ENCODE data around the gene FBXW11. TPM values are rescaled to one million over a fixed set of nuclear protein-coding genes. Genes with fewer than 3 reads are reported as not detected.

Gene FBXW11
- total and polyA plus RNA-seq, 4 donors = 7.6 to 87.5 (median 35.2) TPM

GRCh38 chr5:171984748-171985419, 21.6 kb downstream of the FBXW11 start:
- Histone ChIP-seq H3K4me1 (ENCODE audit: control insufficient read depth in 5 of 5, insufficient read depth in 5 of 5, low read length in 5 of 5) (peaks cover 0 to 11% (median 0%) of the 10 kb centered on the region in 5 donors), H3K36me3 (ENCODE audit: control insufficient read depth in 4 of 4, insufficient read depth in 4 of 4, low read length in 4 of 4) (peaks cover 0 to 10% (median 0%) of the 10 kb centered on the region in 4 donors), H3K27me3 (ENCODE audit: control insufficient read depth in 3 of 3, insufficient read depth in 3 of 3, low read length in 2 of 3) (no peaks in the 10 kb centered on the region), H3K9me3 (ENCODE audit: control insufficient read depth in 4 of 4, insufficient read depth in 3 of 4, low read length in 3 of 4) (peaks cover 0 to 3% (median 0%) of the 10 kb centered on the region in 4 donors), H3K4me3 (no peak overlapping the region), H3K27ac (ENCODE audit: low read depth in 1 of 2, low read length in 1 of 2) (no peak overlapping the region), H3K9ac (ENCODE audit: insufficient read depth in 1 of 2, low read length in 2 of 2) (no peak overlapping the region)
- ATAC-seq (ENCODE audit: insufficient read depth, low FRiP score) (no peak), DNase-seq (no peak)
- TF ChIP-seq CTCF (IDR thresholded peaks at IDR 0.05; ENCODE audit: control extremely low read depth, extremely low read depth) = no peak
- WGBS, 2 donors = 90 to 91% methylated on average over 6 of the region's 6 CpGs

GRCh38 chr5:171981847-171982246, 24.6 kb downstream of the FBXW11 start:
- Histone ChIP-seq H3K27ac (ENCODE audit: low read depth in 1 of 2, low read length in 1 of 2) (no peak overlapping the region), H3K36me3 (ENCODE audit: control insufficient read depth in 4 of 4, insufficient read depth in 4 of 4, low read length in 4 of 4) (peaks cover 0 to 6% (median 1%) of the 10 kb centered on the region in 4 donors), H3K9ac (ENCODE audit: insufficient read depth in 1 of 2, low read length in 2 of 2) (no peak overlapping the region), H3K4me3 (no peak overlapping the region), H3K4me1 (ENCODE audit: control insufficient read depth in 5 of 5, insufficient read depth in 5 of 5, low read length in 5 of 5) (peaks cover 0 to 23% (median 0%) of the 10 kb centered on the region in 5 donors), H3K27me3 (ENCODE audit: control insufficient read depth in 3 of 3, insufficient read depth in 3 of 3, low read length in 2 of 3) (no peaks in the 10 kb centered on the region), H3K9me3 (ENCODE audit: control insufficient read depth in 4 of 4, insufficient read depth in 3 of 4, low read length in 3 of 4) (peaks cover 0 to 9% (median 2%) of the 10 kb centered on the region in 4 donors)
- TF ChIP-seq CTCF (IDR thresholded peaks at IDR 0.05; ENCODE audit: control extremely low read depth, extremely low read depth) = no peak
- DNase-seq (no peak), ATAC-seq (ENCODE audit: insufficient read depth, low FRiP score) (no peak)
- 97% methylated on average over 2 of the region's 2 CpGs for WGBS, 2 donors

GRCh38 chr5:171980792-171981191, 25.6 kb downstream of the FBXW11 start:
- Histone ChIP-seq H3K36me3 (ENCODE audit: control insufficient read depth in 4 of 4, insufficient read depth in 4 of 4, low read length in 4 of 4) (peaks cover 0 to 4% (median 1%) of the 10 kb centered on the region in 4 donors), H3K9me3 (ENCODE audit: control insufficient read depth in 4 of 4, insufficient read depth in 3 of 4, low read length in 3 of 4) (peaks cover 0 to 9% (median 2%) of the 10 kb centered on the region in 4 donors), H3K27ac (ENCODE audit: low read depth in 1 of 2, low read length in 1 of 2) (no peak overlapping the region), H3K4me1 (ENCODE audit: control insufficient read depth in 5 of 5, insufficient read depth in 5 of 5, low read length in 5 of 5) (peaks cover 0 to 33% (median 5%) of the 10 kb centered on the region in 5 donors), H3K4me3 (no peak overlapping the region), H3K27me3 (ENCODE audit: control insufficient read depth in 3 of 3, insufficient read depth in 3 of 3, low read length in 2 of 3) (no peaks in the 10 kb centered on the region), H3K9ac (ENCODE audit: insufficient read depth in 1 of 2, low read length in 2 of 2) (no peak overlapping the region)
- no peak for TF ChIP-seq CTCF (IDR thresholded peaks at IDR 0.05; ENCODE audit: control extremely low read depth, extremely low read depth)
- ATAC-seq (ENCODE audit: insufficient read depth, low FRiP score) (no peak), DNase-seq (no peak)
- WGBS, 2 donors = 96% methylated on average over 3 of the region's 3 CpGs
